Hematopoietic multipotent progenitor cell (in vitro differentiated cells): ENCODE measurements around the gene ZSWIM5. TPM values are rescaled to one million over a fixed set of nuclear protein-coding genes. Genes with fewer than 3 reads are reported as not detected.
"Not testable (repeated sequence)": the region's sequence is repeated elsewhere in the genome, so short reads cannot be mapped to it uniquely, and the experiment has no call there.

ENCODE experiments used
- DNase-seq, 3 donors: peaks; one replicate each; pipeline ENCODE4 v3.0.0-alpha.2; 2011 to 2015; ENCODE audit warnings: low read depth in 2 of 3, low spot score in 2 of 3
- total RNA-seq: library from RNA; depleted of rRNA; stranded (reverse); fragments of >200 nt; gene quantifications from one replicate; pipeline ENCODE4 v1.2.3, GENCODE V29; 2012

Gene ZSWIM5
- total RNA-seq, 1 donor: 2.7 TPM

DNA sequence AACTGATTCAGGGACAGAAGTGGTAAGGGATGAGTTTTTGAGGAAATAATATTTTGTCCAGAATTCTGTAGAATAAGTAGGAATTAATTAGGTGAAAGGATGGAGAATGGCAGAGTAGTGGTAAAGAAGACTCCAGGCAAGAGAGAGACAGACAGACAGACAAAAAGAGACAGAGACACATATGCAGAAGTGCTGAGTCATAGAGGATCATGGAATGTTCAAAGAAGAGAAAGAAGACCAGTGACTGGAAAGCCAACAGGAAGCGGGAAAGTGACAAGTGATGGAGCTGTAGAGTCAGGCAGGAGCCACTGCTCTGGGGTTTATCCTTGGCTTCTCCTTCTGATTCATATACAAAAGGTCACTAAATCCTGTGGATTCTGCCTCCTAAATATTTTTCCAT lies 108.5 kb downstream of the ZSWIM5 start:
- DNase-seq: no peak

DNA sequence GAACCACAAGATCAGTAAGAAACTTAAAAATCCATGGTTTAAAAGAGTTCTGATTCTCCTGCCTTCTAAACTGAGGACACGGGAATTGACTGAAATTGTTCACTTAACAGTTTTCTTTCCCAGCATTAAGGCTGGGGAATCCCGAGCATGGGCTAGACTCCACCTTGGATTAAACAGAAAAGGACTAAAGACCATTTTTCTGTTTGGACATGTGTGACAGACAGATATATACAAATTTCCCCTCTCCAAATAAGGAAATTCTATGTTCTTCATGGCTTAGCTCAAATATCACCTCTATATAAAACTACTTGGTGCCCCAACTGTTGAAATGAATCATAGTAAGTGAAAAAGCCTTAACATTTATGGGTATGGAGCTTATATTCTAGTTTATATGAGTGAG lies 109.3 kb downstream of the ZSWIM5 start:
- no peak for DNase-seq

DNA sequence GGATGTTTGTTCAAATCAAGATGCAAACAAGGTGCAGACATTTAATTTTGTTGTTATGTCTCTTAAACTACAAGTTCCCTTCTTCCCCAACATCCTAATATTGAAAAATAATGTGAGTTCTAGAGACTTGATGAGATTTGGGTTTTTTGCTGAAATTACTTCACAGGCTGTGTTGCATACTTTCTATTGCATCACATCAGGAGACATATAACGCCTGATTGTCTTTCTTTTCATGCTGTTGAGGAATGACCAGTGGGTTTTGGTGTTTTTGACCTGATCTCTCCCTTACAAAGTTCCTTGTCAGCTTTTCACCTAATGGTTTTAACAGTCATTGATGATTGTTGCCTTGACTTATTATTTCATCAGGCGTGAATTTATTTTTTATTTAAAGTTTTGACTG lies 111.0 kb downstream of the ZSWIM5 start:
- DNase-seq: no peak

DNA sequence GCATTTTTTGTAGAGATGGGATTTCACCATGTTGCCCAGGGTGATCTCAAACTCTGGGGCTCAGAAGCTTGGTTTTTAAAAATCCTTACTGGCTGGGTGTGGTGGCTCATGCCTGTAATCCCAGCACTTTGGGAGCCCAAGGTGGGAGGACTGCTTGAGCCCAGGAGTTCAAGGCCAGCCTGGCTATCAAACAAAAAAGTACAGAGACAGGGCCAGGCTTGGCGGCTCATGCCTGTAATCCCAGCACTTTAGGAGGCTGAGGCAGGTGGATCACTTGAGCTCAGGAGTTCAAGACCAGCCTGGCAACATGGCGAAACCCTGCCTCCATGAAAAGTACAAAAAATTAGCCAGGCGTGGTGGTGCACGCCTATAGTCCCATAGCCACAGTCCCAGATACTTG lies 112.0 kb downstream of the ZSWIM5 start:
- DNase-seq: not testable (repeated sequence)

DNA sequence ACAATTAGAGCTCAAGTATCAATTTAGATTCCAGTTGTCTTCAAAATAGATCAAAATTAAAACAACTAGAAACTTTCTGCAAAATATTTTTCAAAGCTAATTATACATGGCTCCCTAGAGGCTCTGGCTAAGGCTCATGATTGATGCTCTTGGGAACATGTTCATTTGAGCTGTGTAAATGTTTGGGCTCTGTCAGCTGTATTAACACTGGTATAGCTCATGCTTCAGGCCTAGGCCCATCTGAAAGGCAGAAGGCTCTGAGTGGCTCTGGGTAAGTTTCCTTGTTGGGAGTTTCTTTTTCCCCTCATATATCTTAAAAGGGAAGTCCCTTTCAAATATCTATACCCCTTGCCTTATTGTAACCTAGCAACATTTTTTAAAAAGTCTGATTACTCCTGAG lies 113.1 kb downstream of the ZSWIM5 start:
- peak in 1 of 3 donors; percentile 6 for DNase-seq

DNA sequence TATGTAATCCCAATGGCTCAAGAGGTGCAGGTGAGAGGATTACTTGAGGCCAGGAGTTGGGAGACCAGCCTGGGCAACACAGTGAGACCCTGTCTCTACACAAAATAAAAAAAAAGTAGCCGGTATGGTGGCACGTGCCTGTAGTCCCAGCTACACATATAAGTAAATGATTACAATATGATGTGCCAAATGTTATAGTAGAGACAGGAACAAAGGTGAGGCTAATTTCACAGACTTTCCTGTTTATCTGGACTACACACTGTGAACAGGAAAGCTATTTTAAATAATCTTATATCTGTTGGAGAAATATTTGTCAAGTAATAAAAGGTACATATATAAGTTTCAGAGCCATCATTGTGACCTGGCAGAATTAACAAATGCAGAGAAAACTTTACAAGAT lies 116.7 kb downstream of the ZSWIM5 start:
- DNase-seq: no peak

DNA sequence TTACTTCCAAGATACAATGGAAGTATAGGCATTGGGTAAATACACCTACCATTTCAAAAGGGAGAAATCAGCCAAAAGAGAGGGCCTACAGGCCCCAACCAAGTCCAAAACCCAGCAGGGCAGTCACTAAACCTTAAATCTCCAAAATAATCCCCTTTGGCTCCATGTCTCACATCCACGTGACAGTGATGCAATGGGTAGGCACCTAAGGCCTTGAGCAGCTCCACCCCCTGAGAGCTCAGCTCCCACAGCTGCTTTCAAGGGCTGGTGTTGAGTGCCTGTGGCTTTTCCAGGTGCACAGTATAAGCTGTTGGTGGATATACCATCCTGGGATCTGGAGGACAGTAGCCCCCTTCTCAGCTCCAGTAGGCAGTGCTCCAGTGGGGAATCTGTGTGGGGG lies 121.8 kb downstream of the ZSWIM5 start:
- no peak for DNase-seq

DNA sequence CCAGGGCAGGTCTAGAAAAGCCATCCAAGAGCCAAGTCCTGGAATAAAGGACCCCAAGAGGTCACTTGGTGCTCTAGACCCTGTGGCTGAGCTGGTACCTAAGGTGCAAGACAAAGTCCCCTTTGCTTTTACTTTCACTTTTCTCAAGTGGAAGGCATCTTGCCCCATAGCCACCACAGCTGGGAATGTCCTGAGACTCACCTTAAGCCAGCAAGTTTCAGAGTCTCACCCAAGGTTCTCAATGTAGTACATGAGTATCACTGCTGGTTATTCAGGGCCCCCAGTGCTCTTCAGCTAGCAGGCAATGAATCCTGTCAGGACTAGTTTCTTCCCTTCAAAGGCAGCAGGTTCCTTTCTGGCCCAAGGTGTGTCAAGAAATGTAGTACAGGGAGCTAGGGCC lies 126.9 kb downstream of the ZSWIM5 start:
- DNase-seq: no peak

DNA sequence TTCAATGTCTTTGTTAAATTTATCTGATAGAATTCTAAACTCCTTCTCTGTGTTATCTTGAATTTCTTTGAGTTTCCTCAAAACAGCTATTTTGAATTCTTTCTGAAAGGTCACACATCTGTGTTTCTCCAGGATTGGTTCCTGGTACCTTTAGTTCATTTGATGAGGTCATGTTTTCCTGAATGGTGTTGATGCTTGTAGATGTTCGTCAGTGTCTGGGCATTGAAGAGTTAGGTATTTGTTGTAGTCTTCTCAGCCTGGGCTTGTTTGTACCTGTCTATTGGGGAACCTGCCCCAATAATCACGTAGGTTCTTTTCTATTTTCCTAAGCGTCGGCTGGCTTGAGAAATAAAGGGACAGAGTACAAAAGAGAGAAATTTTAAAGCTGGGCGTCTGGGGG lies 129.4 kb downstream of the ZSWIM5 start:
- DNase-seq: not testable (repeated sequence)

DNA sequence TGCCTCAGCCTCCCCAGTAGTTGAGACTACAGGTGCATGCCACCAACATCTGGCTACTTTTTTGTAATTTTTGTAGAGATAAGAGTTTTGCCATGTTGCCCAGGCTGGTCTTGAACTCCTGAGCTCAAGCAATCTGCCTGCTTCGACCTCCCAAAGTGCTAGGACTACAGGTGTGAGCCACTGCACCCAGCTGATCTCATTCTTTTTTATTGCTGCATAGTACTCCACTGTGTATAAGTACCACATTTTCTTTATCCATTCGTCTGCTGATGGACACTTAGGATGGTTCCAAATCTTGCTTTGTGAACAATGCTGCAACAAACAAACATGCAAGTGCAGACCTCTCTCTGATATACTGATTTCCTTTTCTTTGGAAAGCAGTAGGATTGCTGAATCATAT lies 134.8 kb downstream of the ZSWIM5 start:
- DNase-seq: no peak

DNA sequence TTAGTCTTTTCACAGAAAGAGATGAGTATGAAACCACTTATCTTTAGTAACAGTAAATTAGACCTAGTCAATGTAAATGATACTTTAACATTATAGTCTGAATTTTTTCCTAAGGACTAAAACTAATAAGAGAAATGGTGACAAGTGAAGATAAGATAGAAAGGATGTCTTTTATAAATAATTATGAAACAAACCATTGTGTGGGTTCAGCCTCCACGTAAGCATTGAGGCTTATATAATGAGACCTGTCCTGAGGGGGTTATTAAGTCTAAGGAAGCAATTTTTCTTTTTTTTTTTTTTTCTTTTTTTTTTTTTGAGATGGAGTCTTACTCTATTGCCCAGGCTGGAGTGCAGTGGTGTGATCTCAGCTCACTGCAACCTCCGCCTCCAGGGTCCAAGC lies 138.6 kb downstream of the ZSWIM5 start:
- DNase-seq: no peak

DNA sequence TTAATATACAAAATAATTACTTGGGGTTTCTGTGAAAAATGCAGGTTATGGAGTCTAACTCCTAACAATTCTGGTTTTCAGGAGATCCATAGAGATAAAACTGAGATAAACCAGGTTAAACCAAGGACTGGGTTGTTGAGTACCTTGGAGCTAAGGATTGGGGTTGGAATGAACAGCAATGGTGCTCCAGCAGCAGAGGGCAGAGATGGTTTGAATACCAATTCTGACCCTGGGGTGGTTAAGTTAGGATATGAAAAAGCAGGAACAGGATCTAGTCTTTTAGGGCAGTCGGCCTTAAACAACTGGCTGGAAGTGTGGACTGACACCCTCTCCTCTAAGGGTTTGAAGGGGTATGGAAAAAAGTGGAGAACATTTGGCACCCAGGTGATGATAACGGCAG lies 141.3 kb downstream of the ZSWIM5 start:
- no peak for DNase-seq

DNA sequence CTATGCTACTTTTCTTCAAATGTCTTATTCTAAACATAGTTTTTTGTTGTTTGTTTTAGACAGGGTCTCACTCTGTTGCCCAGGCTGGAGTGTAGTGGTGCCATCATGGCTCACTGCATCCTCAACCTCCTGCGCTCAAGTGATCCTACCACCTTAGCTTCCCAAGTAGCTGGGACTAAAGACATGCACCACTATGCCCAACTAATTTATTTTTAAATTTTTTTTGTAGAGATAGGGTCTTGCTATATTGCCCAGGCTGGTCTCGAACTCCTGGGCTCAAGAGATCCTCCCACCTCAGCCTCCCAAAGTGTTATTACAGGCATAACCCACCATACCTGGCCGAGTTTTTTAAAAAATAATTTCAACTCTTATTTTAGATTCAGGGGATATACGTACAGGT lies 143.9 kb downstream of the ZSWIM5 start:
- not testable (repeated sequence) for DNase-seq

DNA sequence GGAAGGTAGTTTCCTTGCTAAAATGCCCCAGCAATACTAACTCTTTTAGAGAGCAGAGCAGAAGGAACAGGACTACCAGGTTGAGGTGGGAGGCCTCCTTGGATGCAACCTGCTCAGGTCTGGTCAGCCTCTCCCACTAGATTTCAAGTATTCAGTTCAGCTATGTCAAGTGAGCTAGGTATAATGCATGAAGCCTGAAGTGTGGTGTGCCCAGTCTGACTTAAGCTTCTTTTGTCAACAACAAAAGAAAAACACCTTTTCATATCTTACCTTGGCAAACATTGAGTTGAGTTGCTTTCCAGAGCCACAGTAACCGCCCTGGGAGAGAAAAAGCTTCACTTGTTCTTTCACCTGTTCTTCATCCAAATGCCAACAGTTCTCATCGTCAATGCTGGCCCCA lies 146.6 kb downstream of the ZSWIM5 start:
- DNase-seq: no peak

DNA sequence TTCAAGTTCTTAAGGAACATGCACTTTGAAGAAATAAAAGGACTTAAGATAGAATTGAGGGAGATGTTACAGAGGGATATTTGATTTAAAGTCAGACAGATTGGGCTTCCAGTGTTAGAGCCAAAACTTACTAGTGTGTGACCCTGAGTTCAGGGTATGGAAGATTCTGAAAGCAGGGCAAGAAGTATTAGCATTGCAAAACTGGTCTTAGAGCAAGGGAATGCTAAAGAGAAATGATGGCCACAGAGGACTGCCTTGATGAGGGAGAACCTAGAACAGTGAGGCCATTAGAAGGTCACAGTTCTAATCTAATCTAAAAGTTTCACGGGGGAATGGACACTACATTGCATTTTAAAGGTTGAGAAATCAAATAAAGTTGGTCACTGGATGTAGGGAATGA lies 148.9 kb downstream of the ZSWIM5 start:
- DNase-seq: no peak

DNA sequence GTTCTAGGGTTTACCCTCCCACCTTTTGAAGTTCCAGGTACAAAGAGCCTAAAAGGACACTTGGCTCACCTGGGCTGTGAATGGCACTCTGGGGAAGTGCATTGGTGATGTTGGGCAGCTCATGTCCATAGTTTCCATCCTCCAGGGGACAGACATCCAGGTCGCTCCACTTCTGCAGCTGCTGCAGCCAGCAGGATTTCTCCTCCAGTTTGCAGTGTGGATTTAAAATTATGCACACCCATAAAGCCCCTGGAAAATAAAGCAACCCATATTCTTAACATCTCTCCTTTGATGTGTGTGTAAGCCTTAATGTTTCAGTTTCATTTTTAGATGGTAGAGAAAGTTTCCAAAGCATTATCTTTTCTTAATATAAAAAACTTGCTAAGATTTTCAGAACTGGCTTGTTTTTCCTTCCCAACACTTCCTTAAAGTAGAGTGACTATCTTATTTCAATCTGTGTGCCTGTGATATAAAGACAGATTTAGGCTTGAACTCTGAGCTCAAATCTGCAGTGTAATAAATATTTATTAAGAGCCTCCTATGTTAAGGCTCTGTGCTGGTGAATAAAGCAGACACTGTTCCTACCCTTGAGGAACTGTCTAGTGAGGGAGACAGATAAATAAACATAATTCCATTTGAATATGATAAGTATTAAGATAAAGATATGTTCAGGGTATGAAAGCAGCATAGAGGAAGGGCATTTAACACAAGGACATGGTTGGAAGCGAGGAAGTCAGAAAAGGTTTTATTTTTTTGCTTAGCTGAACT lies 155.2 kb downstream of the ZSWIM5 start:
- DNase-seq: no peak

DNA sequence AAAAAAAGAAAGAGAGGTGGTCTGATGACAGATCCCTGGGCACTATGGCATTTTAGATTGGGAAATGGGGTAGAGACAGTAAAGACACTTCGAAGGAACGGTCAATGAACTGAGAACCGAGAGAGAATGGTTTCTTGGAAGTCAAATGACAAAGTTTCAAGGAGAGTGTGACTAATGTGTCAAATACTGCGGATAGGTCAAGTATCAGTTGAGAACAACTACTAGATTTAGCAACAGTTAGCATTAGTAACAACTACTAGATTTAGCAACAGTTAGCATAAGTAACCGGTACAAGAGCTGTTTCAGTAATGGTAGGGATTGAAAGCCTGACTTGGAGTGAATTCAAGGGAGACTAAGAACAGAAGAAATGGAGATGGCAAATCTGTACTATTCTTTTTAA lies 159.4 kb downstream of the ZSWIM5 start:
- DNase-seq: no peak

DNA sequence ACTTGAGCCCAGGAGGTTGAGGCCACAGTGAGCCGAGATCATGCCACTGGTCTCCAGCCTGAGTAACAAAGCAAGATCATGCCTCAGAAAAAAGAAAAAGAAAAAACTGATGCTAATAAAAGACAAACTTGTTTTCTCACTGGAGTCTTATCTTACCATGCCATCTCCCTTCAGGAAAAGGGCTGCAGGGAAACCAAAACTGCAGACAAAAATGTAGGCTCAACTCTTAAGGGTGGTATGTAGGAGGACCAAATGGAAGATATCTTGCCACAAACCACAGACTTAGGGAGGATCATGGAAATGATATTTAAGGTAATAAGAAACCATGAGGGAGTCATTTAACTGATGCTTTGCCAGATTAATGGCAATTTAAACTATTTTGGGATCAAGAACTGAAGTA lies 161.5 kb downstream of the ZSWIM5 start:
- DNase-seq: no peak

DNA sequence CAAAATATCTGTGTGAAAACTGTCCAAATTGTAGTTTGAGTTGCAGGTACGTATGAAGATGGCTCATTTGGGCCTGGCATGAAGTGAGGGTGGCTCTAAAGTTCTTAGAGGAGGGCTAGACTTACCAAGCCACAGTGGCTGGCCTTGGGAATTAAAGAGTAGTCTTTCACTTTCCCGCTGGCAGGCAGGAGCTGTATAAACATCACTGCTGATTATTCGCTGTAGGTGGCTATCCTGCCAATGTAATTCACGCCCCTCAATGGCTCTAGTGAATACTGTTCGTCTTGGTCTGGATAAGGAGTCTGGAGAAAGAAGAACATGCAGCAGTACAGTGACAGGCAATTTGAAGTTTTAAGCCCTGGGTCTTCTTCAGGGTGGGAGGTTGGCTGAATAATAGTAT lies 163.3 kb downstream of the ZSWIM5 start:
- no peak for DNase-seq

DNA sequence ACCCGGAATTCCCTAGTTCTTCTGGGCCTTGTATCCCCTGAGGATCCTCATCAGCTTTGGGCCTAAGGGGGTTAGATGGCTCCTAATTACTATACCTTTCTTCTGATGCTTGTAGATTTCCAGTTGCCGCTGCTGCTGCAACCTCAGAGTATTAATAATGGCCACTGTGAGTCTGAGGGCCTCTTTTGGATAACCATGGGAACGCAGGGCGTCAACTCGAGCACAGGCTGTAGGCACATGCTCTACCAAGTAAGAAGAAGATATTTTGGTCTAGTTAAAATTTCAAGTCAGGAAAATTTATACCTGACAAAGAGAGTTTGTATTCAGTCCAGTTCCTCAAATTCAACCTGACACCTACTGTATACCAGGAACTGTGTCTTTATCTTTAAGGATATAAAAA lies 166.1 kb downstream of the ZSWIM5 start:
- DNase-seq: no peak

DNA sequence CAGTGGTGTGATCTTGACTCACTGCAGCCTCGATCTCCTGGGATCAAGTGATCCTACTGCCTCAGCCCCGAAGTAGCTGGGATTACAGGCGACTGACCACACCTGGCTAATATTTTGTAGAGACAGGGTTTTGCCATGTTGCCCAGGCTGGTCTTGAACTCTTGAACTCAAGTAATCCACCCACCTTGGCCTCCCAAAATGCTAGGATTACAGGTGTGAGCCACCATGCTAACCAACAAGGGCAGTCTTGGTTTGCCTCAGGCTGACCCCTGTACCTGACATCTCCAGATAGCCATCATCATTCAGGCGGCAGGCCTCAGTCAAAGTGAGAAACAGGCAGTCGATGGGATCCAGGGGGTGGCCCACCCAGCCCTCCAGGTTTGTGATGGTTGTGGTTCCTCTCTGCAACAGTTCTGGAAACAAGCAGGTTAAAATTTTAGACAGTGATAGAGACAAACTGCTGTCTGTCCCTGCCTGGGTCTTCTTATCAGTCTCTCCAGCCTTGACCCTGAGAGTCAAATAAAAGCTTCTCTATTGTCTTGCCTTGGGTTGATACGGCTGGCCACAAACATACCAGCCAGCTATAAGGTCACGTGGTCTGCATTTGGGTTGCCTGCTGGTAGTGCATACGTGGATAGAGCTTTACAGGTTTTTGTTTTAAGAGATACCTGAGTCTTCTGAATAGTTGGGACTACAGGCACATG lies 167.6 kb downstream of the ZSWIM5 start:
- peak in 1 of 3 donors; percentile 26 for DNase-seq

DNA sequence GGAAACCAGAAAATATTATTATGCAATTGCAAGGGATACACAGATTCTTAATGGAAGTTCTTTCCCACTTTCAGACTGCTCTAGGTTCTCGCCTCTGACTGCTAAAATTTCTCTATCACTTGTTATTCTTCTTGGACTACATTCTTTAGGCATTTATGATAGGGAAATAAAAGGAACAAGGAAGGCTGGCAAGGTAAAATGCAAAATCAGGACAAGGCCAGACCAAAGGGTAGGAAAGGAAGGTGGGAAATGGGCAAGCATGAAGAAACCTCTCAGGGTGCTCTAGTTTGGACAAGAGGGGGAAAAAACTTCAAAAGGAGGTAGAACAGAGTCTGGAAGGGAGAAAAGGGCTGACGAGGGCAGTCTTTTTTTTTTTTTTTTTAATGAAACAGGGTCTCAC lies 168.2 kb downstream of the ZSWIM5 start:
- no peak for DNase-seq
